Cardiac muscle cell (in vitro differentiated cells and primary cell): ENCODE measurements around the gene CNTNAP4. TPM values are rescaled to one million over a fixed set of nuclear protein-coding genes. Genes with fewer than 3 reads are reported as not detected.
A peak's percentile ranks its signal among the peaks of the same experiment; 100 is the strongest.

Experiments
- DNase-seq, 2 donors: peaks; one replicate each; pipeline versions ENCODE4 v3.0.0 to v3.0.0-alpha.2; 2010 to 2017; ENCODE audit warnings: low read depth in 1 of 2, low spot score in 1 of 2
- H3K27ac ChIP-seq: fragments of 200-600 bp; sonication (generic); 2 replicates; pipeline ENCODE4 v1.5.1; 2016
- H3K27me3 ChIP-seq: fragments of 200-600 bp; sonication (generic); 2 replicates; pipeline ENCODE4 v1.6.0; 2016; ENCODE audit warnings: control low read depth
- H3K36me3 ChIP-seq: fragments of 200-600 bp; sonication (generic); 2 replicates; pipeline ENCODE4 v1.5.1; 2016; ENCODE audit warnings: control low read depth
- H3K4me1 ChIP-seq: fragments of 200-600 bp; sonication (generic); 2 replicates; pipeline ENCODE4 v1.8.1; 2017; ENCODE audit warnings: low read depth, mild to moderate bottlenecking, mixed run types
- H3K4me3 ChIP-seq: fragments of 200-600 bp; sonication (generic); 2 replicates; pipeline ENCODE4 v1.5.1; 2016; ENCODE audit warnings: mild to moderate bottlenecking
- H3K9me3 ChIP-seq: fragments of 200-600 bp; sonication (generic); 2 replicates; pipeline ENCODE4 v1.5.1; 2017; ENCODE audit warnings: low read depth, mild to moderate bottlenecking, control low read depth
- CTCF ChIP-seq: IDR thresholded peaks from 2 replicates; pipeline ENCODE4 v1.5.1; 2012; ENCODE audit warnings: low read depth, mild to moderate bottlenecking, low read length
- polyA plus RNA-seq: library from polyadenylated mRNA; unstranded; fragments of >200 nt; fragmentation: Nextera tagmentation; extraction: Ambion mirVana; gene quantifications from 2 replicates; pipeline ENCODE4 v1.2.1, GENCODE V29; 2016
- total RNA-seq: library from RNA; depleted of rRNA; stranded (reverse); fragments of >200 nt; gene quantifications from 2 replicates; pipeline ENCODE4 v1.2.3, GENCODE V29; 2016

CNTNAP4 gene
- total and polyA plus RNA-seq, 2 experiments from 2014 or later, result 1.1 TPM; not detected in 1

GRCh38 chr16:76287466-76287865 is 10.3 kb downstream of the CNTNAP4 start:
- no peaks in the 10 kb centered on the region for H3K36me3 ChIP-seq
- no peaks in the 10 kb centered on the region for H3K4me1 ChIP-seq
- DNase-seq, result no peak
- H3K9me3 ChIP-seq, result no peaks in the 10 kb centered on the region
- no peak overlapping the region for H3K4me3 ChIP-seq
- H3K27ac ChIP-seq, result no peak overlapping the region
- no peaks in the 10 kb centered on the region for H3K27me3 ChIP-seq
- no peak for TF ChIP-seq CTCF

- H3K4me1 ChIP-seq, result peaks cover 3% of the 10 kb centered on the region
- no peak for TF ChIP-seq CTCF
These were observed 15.0 kb downstream of the CNTNAP4 start for GRCh38 chr16:76292218-76292617.

DNA sequence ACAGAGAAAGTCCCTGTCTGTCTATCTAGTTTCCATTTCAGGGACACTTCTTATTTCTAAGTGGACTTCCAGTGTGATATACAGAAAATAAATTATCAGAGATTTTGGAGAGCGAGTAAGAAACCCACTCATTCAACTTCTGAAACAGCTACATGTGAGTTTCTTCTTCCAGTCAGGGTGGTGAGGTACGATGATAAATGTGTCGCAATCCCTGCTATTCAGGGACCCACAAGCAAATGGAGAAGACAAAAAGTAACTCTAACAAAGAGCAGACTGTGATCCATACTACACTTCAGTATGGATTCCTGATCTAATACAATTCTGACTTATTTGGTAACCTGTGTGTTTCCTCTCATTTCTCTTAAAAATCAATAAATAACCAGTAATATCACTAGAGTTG is 16.8 kb downstream of the CNTNAP4 start:
- H3K9me3 ChIP-seq, result no peaks in the 10 kb centered on the region
- H3K27ac ChIP-seq, result no peak overlapping the region
- DNase-seq, result peak in 1 of 2 donors; percentile 10
- no peak for TF ChIP-seq CTCF
- H3K4me3 ChIP-seq, result no peak overlapping the region
- H3K4me1 ChIP-seq, result peaks cover 3% of the 10 kb centered on the region
- no peaks in the 10 kb centered on the region for H3K36me3 ChIP-seq
- no peaks in the 10 kb centered on the region for H3K27me3 ChIP-seq

More at GRCh38 chr16:76292218-76292617, 15.0 kb downstream of the CNTNAP4 start:
- H3K27ac ChIP-seq, result no peak overlapping the region
- H3K4me3 ChIP-seq, result no peak overlapping the region
- H3K9me3 ChIP-seq, result no peaks in the 10 kb centered on the region
- no peaks in the 10 kb centered on the region for H3K27me3 ChIP-seq
- no peaks in the 10 kb centered on the region for H3K36me3 ChIP-seq
- no peak for DNase-seq

GRCh38 chr16:76294396-76295214 is 17.4 kb downstream of the CNTNAP4 start:
- Histone ChIP-seq H3K27me3 (no peaks in the 10 kb centered on the region), H3K4me1 (peaks cover 3% of the 10 kb centered on the region), H3K9me3 (no peaks in the 10 kb centered on the region), H3K36me3 (no peaks in the 10 kb centered on the region), H3K4me3 (no peak overlapping the region), H3K27ac (no peak overlapping the region)
- DNase-seq, result peak in 1 of 2 donors; percentile 0
- TF ChIP-seq CTCF, result no peak

GRCh38 chr16:76297941-76298340 is 20.7 kb downstream of the CNTNAP4 start:
- no peak for DNase-seq
- Histone ChIP-seq H3K4me1 (peaks cover 3% of the 10 kb centered on the region), H3K27ac (no peak overlapping the region), H3K36me3 (no peaks in the 10 kb centered on the region), H3K9me3 (no peaks in the 10 kb centered on the region), H3K27me3 (no peaks in the 10 kb centered on the region), H3K4me3 (no peak overlapping the region)
- no peak for TF ChIP-seq CTCF
